Measurements from ENCODE around the gene STRADB.
"Not testable (repeated sequence)": the region's sequence is repeated elsewhere in the genome, so short reads cannot be mapped to it uniquely, and the experiment has no call there.

STRADB gene, protein sequence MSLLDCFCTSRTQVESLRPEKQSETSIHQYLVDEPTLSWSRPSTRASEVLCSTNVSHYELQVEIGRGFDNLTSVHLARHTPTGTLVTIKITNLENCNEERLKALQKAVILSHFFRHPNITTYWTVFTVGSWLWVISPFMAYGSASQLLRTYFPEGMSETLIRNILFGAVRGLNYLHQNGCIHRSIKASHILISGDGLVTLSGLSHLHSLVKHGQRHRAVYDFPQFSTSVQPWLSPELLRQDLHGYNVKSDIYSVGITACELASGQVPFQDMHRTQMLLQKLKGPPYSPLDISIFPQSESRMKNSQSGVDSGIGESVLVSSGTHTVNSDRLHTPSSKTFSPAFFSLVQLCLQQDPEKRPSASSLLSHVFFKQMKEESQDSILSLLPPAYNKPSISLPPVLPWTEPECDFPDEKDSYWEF

DNA sequence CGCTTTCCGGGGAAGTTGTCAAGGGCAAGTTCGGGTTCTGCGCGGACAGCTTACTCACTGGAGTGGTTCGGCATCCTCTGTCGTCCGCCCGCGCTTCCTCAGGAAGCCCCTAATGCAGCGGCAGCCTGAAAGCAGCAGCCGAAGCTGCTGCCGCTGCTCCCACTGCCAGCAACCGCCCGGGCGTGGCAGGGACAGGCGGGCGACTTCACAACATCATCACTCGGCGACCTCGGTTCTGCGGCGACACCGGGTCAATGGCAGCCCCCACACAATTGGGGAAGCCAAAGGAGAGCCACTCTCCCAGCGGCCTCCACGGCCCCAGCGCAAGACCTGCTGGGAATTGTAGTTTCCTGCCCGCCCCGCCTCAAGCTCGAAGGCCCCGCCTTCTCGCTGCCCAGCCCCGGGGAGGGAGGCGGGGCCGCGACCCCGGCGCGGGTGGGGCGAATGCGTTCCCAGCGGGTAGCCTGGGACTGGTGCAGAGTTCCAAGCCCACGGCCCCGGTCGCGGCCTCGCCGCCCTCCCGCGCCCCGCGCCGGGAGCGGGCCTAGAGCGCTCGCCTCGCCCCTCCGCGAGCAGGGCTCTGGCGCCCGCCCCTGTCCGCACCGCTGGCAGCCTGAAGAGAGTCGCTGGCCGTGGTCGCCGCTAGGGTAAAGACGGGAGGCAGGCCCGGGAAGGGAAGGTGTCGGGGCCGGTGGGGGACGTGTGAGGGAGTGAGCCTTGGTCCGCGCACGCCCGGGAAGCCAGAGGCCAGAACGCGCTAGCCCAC lies at the start of gene STRADB, which contains the start of gene TRAK2:
STRADB (plus strand) TSS at position 449 of the 766 bp plus-strand sequence. CDS start 3,101 bp downstream, outside the sequence.
TRAK2 (minus strand) TSS at position 167 of the 766 bp plus-strand sequence. CDS start 30,951 bp downstream, outside the sequence.
- peak; percentile 94 for DNase-seq (ENCODE audit: low read depth)

DNA sequence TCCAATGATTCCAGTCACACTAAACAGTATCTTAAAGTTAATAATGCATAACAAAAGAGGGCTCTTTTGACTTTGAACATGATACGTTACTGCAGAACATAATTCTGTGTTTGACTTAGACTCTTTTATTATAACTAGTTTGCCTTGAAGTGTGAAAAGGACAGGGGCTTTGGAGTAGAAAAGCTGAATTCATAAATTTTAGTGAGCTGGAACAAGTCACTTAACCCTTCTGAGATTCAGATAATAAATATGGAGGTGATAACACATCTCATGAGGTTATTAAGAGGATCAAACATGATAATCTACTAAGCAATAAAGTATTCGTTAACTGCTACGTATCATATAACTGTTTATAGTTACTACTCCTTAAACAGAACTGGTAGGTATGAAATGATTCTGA lies 49.7 kb upstream of the STRADB start:
- no peak for DNase-seq (ENCODE audit: low read depth)

DNA sequence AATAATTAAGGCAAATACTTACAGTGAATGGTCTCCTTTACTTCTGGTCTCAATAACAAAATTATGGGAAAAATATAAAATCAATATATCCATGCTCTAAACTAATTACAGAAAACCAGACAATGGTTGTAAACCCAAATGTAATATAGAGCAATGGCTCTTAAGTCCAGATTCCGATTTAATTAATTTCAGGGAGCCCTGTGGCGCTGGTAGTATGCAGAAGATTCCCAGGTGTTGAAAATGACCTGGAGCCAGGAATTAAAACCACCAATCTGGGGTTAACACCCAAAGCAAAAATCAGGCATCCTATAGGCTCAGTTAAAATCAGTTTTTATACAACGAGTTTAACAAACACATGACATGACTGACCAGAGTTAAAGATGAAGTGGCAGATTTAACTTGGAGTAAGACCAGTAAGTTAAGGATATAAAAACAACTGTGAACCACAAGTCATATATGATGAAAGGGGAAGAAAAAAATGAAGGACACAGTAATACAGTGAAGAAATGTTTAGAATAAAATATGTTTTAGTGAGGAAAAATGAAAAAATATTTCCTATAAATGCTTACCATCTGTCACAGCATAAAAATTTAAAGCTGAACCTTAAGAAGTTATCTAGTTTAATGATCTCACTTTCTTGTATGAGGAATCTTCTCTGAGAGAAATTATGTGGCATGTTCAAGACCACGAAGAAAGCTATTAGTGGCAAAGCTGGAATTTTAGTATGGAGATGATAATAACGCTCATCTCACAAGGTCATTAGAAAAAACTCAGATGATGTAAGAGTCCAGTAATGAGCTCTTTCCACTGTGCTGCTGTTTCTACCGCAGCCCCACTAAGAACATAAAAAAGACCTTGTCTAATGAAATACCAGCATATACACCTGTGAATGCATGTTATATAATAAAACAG lies 48.6 kb upstream of the STRADB start:
- no peak for DNase-seq (ENCODE audit: low read depth)

DNA sequence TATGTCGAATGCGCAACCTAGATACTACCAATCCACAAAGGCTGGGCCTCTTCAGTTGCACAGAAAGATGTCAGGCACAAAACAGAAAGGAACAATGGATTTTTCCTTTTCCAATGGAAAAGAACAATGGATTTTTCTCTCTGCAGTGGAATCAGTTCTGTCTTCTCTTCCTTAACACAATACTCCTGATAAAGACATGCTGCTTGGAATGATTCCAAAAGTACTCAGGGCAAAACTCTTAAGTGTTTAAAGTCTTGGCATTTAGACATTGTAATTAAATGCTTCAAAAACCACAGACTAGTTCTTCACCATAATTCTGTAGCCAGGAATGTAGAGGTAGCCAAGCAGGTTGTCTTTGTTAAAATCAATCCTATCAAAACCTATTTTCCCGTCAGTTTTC lies 47.7 kb upstream of the STRADB start:
- DNase-seq (ENCODE audit: low read depth): no peak

DNA sequence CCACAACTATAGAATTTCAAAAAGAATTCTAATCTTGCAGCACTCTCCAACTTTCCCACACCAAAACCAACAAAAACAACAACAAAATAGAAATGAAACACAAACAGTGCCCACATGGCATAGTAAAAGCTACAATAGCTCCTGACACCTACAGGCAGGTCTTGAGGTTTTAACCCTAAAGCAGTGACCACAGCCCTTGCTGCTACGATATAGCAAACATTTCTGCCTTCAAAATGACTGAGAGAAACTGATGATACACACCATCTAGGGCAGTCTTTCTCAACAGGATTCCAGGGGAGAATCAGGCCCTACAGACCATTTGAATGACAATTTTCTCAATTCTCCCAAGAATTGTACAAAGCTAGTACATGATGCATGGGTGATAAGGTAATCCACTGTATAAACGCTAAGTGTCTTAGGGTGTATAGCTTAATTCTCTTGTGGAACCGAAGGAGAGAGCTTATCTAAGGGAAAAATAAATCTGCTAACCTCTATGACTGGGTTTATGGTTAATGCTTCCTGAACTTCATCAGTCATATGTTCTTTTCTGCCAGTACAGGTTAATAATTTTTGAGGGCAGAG lies 46.8 kb upstream of the STRADB start:
- no peak for DNase-seq (ENCODE audit: low read depth)

DNA sequence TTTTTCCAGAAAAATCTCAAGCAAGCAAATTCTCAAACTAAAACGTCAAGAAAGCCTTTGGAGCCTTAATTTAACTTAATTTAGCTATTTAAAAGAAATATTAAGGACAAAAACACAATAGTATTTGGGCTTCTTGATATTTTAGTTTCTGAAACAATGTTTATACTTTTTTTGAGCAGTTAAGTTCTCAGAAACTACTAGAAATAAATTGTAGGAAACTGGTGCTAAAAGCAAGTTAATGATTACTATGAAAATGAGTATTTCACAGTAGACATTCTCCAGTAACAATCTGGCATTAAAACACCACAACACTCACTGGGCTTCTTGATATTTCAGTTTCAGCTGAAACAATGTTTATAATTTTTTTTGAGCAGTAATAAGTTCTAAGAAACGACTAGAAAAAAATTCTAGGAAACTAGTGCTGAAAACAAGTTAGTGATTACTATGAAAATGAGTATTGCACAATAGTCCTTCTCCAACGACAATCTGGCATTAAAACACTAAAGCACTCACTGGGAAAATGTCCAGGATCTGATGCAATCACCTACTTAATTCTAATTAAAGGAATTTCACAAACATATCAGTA lies 45.4 kb upstream of the STRADB start:
- DNase-seq (ENCODE audit: low read depth): no peak

DNA sequence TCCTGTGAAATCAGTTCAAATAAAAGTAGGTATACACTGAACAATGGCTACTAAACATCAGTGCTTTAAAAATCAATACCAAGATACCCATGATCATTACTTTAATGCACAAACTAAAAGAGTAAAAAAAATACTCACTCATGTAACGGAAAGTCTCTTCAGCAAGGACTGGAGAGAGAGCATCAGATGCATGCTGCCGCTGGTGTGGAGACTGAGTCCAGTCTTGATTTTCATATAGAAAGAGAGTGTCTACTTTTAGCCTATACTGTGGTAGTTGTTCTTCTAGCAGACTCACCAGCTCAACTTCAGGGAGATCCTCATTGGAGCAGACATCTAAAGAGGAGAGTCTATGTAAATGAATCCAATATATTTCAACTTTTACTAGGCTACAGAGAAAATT lies 44.3 kb upstream of the STRADB start:
- no peak for DNase-seq (ENCODE audit: low read depth)

DNA sequence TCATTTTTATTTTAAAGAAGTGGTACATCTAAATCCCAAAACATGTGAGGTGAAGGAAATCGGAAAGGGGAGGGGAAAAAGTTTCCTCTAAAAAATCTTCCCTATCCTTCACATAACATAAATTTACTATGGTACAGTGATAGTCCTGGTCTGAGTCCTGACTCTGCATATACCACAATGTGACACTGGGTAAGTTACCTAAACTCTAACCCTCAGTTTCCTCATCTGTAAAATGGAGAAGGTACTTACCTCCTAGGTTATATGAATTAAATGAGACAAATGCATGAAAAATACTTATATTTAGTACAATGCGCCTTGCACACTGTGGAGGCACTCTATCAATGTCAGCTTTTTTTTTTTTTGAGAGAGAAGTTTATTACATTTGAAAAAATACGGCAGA lies 42.6 kb upstream of the STRADB start:
- no peak for DNase-seq (ENCODE audit: low read depth)

DNA sequence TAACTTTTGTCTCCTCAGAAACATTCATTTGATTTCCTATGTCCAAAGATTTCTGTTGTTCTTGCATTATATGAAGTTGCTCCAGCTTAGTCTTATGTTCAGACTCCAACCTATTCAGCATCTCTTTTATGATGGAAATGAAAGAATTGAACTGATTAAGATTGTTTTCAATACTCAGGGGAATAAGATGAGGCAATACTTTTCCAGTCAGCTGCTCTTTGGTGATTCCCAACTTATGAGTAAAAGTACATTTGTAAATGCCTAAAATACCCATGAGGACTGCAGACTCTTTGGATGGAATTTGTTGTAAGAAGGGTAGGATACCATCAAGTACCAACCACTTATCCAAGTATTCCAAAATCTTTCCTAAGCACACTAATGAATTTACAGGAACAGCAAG lies 40.1 kb upstream of the STRADB start:
- DNase-seq (ENCODE audit: low read depth): no peak

DNA sequence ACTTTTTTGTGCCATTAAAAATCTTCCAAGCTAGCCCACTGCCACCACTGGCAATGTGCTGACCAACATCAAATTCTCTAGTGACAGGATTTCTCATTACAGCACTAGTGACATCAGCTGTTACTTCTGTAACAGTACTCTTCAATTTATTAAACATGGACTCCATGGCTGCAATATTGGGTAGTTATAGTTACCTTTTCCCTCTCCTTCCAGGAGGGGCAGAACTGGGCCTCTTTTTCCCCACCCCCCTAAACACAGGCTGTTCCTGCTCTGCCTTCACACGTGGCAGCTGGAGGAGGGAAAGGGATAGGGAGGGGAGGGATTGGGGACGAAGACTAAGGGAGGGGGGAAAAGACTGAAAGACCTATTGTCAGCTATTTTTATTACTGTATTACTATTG lies 38.4 kb upstream of the STRADB start:
- no peak for DNase-seq (ENCODE audit: low read depth)

DNA sequence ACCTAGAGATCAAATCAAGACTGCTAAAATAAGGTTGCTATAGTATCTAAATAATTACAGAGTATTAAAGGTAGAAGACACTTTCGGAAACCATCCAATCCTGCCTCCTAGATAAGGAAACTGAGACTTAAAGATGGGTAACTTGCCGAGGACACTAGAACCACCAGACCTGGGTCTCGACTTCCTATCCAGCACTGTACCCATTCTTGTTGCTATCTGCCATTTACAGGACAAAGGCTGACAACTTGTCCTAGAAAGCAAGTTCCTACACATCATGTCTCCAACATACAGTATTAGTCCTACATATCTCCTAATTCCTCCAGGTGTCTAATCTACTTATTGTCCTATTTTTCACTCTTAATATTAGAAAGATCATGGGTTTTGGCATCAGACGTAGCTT lies 38.0 kb upstream of the STRADB start:
- DNase-seq (ENCODE audit: low read depth): no peak

DNA sequence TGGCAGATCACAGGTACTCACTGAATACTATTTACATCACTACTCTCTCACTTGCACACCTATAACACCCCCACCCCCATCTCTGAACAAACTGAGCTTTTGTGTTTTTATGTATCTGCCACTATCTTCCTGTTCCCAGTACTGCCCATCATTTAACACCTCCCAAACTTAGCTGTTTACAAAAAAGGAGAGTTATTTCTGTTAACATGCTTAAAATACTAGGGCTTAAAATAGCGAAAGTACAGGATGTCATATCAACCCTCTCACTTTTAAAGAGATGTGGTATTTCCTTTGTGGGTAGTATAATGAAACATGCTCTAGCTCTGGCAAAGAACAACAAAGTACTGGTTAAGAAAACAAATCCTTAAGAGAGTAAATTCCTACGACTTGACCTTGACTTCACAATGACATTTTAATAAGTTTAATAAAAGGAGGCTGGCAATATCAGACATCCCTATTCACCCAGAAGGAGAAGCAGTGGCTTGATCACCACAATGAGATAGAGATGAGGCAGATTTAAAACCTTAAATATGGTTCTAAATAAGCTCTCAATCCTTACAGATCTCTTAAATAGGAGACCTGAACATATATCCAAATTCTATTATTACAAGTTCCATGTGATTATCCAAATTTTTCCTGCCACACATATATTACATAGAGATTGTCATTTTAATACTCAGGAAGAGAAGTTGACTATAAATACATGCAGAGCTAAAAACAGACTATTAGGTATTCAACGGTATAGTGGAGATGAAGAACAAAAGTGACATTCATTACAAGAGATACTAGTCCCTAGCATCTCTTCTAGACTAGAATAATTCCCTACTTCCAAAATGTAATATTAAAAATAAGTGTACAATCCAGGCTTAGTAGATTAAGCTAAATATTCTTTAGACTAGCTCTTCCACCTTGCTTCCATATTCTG lies 37.2 kb upstream of the STRADB start:
- DNase-seq (ENCODE audit: low read depth): no peak

DNA sequence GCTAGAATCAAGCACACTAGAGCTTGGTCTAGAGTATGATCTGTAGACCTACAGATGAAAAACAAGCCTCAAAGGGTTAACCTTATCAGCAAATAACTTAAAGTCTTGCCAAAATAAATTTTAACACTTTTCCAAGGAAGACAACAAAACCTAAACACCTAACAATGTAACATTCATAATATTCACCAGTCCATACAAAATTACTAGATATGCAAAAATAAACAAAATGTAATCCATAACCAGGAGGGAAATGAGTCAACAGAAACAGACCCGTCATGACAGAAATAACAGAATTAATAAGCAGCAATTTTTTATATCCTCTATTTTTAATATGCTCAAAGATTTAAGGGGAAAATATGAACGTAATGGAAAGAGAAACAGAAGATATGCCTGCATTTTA lies 36.4 kb upstream of the STRADB start:
- DNase-seq (ENCODE audit: low read depth): no peak

DNA sequence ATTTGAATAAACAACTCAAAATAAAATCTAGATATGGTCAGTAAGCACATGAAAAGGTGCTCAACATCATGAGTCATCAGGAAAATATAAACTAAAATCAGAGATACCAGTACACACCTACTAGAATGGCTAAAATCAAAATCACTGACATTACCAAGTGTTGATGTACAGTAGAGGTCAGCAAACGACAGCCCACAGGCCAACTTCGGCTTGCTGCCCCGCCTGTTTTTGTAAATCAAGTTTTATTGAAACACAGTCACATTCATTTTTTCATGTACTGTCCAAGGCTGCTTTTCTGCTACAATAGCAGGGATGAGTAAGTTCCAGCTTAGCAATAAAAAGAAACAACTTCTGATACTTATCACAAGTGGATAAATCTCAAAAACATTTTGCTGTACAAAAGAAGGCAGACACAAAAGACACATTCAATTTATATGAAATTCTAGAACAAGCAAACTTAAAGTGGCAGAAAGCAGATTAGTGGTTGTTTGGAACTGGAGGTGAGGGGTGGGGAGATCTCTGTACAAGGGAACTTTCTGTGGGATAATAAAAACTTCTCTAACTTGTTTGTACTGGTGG lies 32.4 kb upstream of the STRADB start:
- DNase-seq (ENCODE audit: low read depth): no peak

DNA sequence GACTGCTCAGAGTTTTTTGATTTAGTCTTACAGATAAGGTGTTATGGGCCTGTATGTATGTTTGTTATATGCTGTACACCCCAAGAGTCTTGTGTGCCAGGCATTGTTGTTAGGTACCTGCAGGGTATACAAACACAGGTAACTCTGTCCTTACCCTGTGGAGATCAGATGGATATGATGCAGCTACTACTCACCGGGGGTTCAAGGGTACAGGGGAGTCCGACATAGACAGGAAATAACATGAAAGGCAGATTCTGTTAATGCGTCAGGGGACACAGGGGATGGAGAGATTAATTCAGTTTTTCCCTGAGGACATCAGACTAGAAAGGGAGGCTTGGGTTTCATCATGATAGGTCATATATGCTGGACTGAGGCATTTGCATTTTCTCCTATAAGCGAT lies 31.6 kb upstream of the STRADB start:
- no peak for DNase-seq (ENCODE audit: low read depth)

DNA sequence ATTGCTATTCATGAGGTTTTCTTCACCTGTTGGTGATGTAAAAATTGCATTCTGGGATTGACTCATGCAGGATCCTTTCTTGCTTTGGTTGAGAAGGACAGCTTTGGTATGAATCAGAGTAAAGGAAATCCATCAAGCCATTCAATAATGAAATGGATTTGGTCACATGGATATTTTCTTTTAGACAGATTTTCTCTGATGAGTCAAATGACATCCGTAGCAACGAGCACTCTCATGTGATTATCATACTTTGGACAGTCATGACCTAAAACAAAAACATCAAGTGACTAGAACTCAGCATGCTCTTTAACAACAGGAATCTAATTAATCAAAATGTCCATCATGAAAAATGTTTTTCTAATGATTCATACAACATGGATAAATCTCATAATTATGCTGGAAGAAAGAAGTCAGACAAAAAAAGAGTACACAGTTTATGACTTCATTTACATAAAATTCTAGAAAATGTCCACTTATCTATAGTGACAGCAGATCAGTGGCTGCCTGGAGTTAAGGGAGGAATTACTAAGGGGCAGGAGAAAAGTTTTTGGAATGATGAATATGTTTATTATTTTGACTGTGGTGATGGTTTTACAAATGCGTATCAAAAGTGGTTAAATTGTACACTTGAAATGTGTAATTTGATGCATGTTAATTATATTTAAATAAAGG lies 31.0 kb upstream of the STRADB start:
- DNase-seq (ENCODE audit: low read depth): no peak

DNA sequence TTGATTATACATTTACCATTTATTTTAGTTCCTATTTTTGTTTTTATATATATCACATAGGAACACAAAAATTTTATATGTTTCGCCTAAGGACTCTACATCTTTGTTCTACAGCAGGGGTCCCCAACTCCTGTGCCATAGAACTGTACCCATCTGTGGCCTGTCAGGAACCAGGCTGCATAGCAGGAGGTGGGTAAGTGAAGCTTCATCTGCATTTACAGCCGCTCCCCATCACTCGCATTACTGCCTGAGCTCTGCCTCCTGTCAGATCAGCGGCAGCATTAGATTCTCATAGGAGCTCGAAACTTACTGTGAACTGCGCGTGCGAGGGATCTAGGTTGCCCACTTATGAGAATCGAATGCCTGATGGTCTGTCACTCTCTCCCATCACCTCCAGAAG lies 25.6 kb upstream of the STRADB start:
- DNase-seq (ENCODE audit: low read depth): no peak

DNA sequence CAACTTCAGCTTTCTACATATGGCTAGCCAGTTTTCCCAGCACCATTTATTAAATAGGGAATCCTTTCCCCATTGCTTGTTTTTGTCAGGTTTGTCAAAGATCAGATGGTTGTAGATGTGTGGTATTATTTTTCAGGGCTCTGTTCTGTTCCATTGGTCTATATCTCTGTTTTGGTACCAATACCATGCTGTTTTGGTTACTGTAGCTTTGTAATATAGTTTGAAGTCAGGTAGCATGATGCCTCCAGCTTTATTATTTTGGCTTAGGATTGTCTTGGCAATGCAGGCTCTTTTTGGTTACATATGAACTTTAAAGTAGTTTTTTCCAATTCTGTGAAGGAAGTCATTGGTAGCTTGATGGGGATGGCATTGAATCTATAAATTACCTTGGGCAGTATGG lies 23.2 kb upstream of the STRADB start:
- not testable (repeated sequence) for DNase-seq (ENCODE audit: low read depth)

DNA sequence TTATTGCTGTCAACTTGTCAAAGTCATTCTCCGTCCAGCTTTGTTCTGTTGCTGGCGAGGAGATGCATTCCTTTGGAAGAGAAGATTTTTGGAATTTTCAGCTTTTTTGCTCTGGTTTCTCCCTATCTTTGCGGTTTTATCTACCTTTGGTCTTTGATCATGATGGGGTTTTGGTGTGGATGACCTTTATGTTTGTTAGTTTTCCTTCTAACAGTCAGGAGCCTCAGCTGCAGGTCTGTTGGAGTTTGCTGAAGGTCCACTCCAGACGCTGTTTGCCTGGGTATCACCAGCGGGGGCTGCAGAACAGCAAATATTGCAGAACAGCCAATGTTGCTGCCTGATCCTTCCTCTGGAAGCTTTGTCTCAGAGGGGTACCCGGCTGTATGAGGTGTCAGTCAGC lies 21.7 kb upstream of the STRADB start:
- DNase-seq (ENCODE audit: low read depth): not testable (repeated sequence)
